Effector memory CD4-positive, alpha-beta T cell (primary cell): Measurements from ENCODE around the gene EIF5AL1.
A peak's percentile ranks its signal among the peaks of the same experiment; 100 is the strongest.

Experiments used
- DNase-seq, 3 donors: peaks; one replicate each; pipeline ENCODE4 v3.0.0-alpha.2; 2020
- H3K27ac ChIP-seq: 2 replicates; pipeline ENCODE4 v1.7.0; 2013; ENCODE audit warnings: mild to moderate bottlenecking, low read length, moderate library complexity; ENCODE audit not compliant: insufficient read depth, poor library complexity, severe bottlenecking
- H3K27me3 ChIP-seq: replicated peaks from 2 replicates; pipeline ENCODE4 v1.7.0; 2013; ENCODE audit warnings: mild to moderate bottlenecking, low read length; ENCODE audit not compliant: insufficient read depth, control insufficient read depth, poor library complexity, severe bottlenecking
- H3K36me3 ChIP-seq: 2 replicates; pipeline ENCODE4 v1.7.0; 2013; ENCODE audit warnings: mild to moderate bottlenecking, low read length, moderate library complexity; ENCODE audit not compliant: control insufficient read depth, insufficient read depth
- H3K4me1 ChIP-seq: 2 replicates; pipeline ENCODE4 v1.7.0; 2013; ENCODE audit warnings: low read length, mild to moderate bottlenecking; ENCODE audit not compliant: control insufficient read depth, insufficient read depth, poor library complexity, severe bottlenecking
- H3K4me3 ChIP-seq: 2 replicates; pipeline ENCODE4 v1.7.0; 2013; ENCODE audit warnings: low read length, low read depth, mild to moderate bottlenecking; ENCODE audit not compliant: insufficient read depth, poor library complexity, severe bottlenecking
- H3K9me3 ChIP-seq: 2 replicates; pipeline ENCODE4 v1.7.0; 2013; ENCODE audit warnings: mild to moderate bottlenecking, low read length, moderate library complexity; ENCODE audit not compliant: control insufficient read depth

Gene EIF5AL1

GRCh38 chr10:79484476-79484875 is 27.9 kb upstream of the EIF5AL1 start:
- Histone ChIP-seq H3K9me3 (no peaks in the 10 kb centered on the region), H3K27ac (no peak overlapping the region), H3K4me1 (no peaks in the 10 kb centered on the region), H3K4me3 (no peak overlapping the region), H3K36me3 (no peaks in the 10 kb centered on the region), H3K27me3 (no peaks in the 10 kb centered on the region)
- no peak for DNase-seq

- H3K36me3 ChIP-seq = no peaks in the 10 kb centered on the region
- no peak overlapping the region for H3K27ac ChIP-seq
- H3K9me3 ChIP-seq = no peaks in the 10 kb centered on the region
- H3K4me3 ChIP-seq = no peak overlapping the region
- H3K27me3 ChIP-seq = no peaks in the 10 kb centered on the region
- H3K4me1 ChIP-seq = no peaks in the 10 kb centered on the region
- DNase-seq = peak in 1 of 3 donors; percentile 4
Measured at GRCh38 chr10:79487296-79488194, 24.8 kb upstream of the EIF5AL1 start.

- H3K27ac ChIP-seq = no peak overlapping the region
- H3K4me1 ChIP-seq = no peaks in the 10 kb centered on the region
- no peak overlapping the region for H3K4me3 ChIP-seq
- no peaks in the 10 kb centered on the region for H3K9me3 ChIP-seq
- no peaks in the 10 kb centered on the region for H3K27me3 ChIP-seq
- DNase-seq = no peak
- no peaks in the 10 kb centered on the region for H3K36me3 ChIP-seq
Measured at GRCh38 chr10:79488336-79488735, 24.0 kb upstream of the EIF5AL1 start.

GRCh38 chr10:79488870-79489269 is 23.5 kb upstream of the EIF5AL1 start:
- H3K4me3 ChIP-seq = no peak overlapping the region
- no peaks in the 10 kb centered on the region for H3K9me3 ChIP-seq
- no peak for DNase-seq
- no peaks in the 10 kb centered on the region for H3K4me1 ChIP-seq
- no peaks in the 10 kb centered on the region for H3K27me3 ChIP-seq
- no peaks in the 10 kb centered on the region for H3K36me3 ChIP-seq
- H3K27ac ChIP-seq = no peak overlapping the region

GRCh38 chr10:79490400-79491142 is 21.8 kb upstream of the EIF5AL1 start:
- no peak overlapping the region for H3K4me3 ChIP-seq
- H3K9me3 ChIP-seq = no peaks in the 10 kb centered on the region
- no peak overlapping the region for H3K27ac ChIP-seq
- no peak for DNase-seq
- no peaks in the 10 kb centered on the region for H3K27me3 ChIP-seq
- no peaks in the 10 kb centered on the region for H3K4me1 ChIP-seq
- no peaks in the 10 kb centered on the region for H3K36me3 ChIP-seq

- DNase-seq = no peak
- no peak overlapping the region for H3K27ac ChIP-seq
Measured at GRCh38 chr10:79491143-79491835, 21.0 kb upstream of the EIF5AL1 start.

GRCh38 chr10:79492256-79492655 is 20.1 kb upstream of the EIF5AL1 start:
- no peak for DNase-seq

More at GRCh38 chr10:79491143-79491835, 21.0 kb upstream of the EIF5AL1 start:
- no peaks in the 10 kb centered on the region for H3K27me3 ChIP-seq
- no peaks in the 10 kb centered on the region for H3K36me3 ChIP-seq
- H3K4me3 ChIP-seq = no peak overlapping the region
- H3K9me3 ChIP-seq = no peaks in the 10 kb centered on the region
- no peaks in the 10 kb centered on the region for H3K4me1 ChIP-seq

GRCh38 chr10:79492839-79493238 is 19.5 kb upstream of the EIF5AL1 start:
- Histone ChIP-seq H3K27ac (no peak overlapping the region), H3K36me3 (no peaks in the 10 kb centered on the region), H3K9me3 (no peaks in the 10 kb centered on the region), H3K4me1 (no peaks in the 10 kb centered on the region), H3K4me3 (no peak overlapping the region), H3K27me3 (no peaks in the 10 kb centered on the region)
- DNase-seq = no peak

More at GRCh38 chr10:79492256-79492655, 20.1 kb upstream of the EIF5AL1 start:
- Histone ChIP-seq H3K36me3 (no peaks in the 10 kb centered on the region), H3K4me1 (no peaks in the 10 kb centered on the region), H3K9me3 (no peaks in the 10 kb centered on the region), H3K27me3 (no peaks in the 10 kb centered on the region), H3K27ac (no peak overlapping the region), H3K4me3 (no peak overlapping the region)

- Histone ChIP-seq H3K4me3 (no peak overlapping the region), H3K9me3 (no peaks in the 10 kb centered on the region), H3K27ac (no peak overlapping the region), H3K27me3 (no peaks in the 10 kb centered on the region), H3K36me3 (no peaks in the 10 kb centered on the region), H3K4me1 (no peaks in the 10 kb centered on the region)
- DNase-seq = no peak
Measured at GRCh38 chr10:79493806-79494205, 18.5 kb upstream of the EIF5AL1 start.
